Measurements from ENCODE around the gene NDUFAF8.

The NDUFAF8 gene

GRCh38 chr17:81239714-81240555 lies 817 bp downstream of the NDUFAF8 start:
- peak; percentile 48 to 74 for DNase-seq
- Mint-ChIP-seq H3K9me3 (no peaks in the 10 kb centered on the region), H3K4me3 (peak overlapping the region; percentile 94 to 95)

GRCh38 chr17:81240761-81241160 lies 1.6 kb downstream of the NDUFAF8 start:
- peaks cover 57% of the 10 kb centered on the region for H3K4me1 Mint-ChIP-seq
- H3K27ac Mint-ChIP-seq, result peak overlapping the region in 1 of 2 donors; percentile 6
- no peak for ATAC-seq
- DNase-seq, result no peak
- H3K27me3 Mint-ChIP-seq, result no peaks in the 10 kb centered on the region
- peak overlapping the region; percentile 94 to 95 for H3K4me3 Mint-ChIP-seq
- H3K9me3 Mint-ChIP-seq, result no peaks in the 10 kb centered on the region

More at GRCh38 chr17:81239714-81240555, 817 bp downstream of the NDUFAF8 start:
- ATAC-seq, result peak; percentile 21
- Mint-ChIP-seq H3K4me1 (peaks cover 65% of the 10 kb centered on the region), H3K27ac (peak overlapping the region; percentile 96 to 98), H3K27me3 (no peaks in the 10 kb centered on the region)

DNA sequence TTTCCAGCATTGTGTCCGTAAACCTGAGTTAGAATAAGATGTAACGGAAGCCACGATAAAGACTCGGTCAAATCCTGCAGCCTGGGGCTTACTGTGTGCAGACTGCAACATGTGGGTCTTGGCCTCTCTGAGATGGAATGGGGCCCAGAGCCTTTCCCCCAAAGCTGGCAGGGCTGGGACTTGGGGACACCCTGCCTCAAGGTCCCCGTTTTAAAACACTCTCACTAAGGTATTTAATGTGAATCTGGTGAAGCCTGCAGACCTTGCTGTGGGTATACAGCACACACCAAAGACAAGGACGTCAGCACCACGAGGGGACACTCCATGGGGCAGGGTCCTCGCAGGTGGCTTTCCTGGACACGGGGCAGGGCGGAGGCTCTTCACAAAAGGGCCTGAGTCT lies 2.1 kb downstream of the NDUFAF8 start:
- DNase-seq (no peak), ATAC-seq (no peak)
- Mint-ChIP-seq H3K4me3 (peak overlapping the region; percentile 94 to 95), H3K9me3 (no peaks in the 10 kb centered on the region), H3K27me3 (no peaks in the 10 kb centered on the region), H3K27ac (peak overlapping the region in 1 of 2 donors; percentile 81), H3K4me1 (peaks cover 52% of the 10 kb centered on the region)

- Mint-ChIP-seq H3K9me3 (no peaks in the 10 kb centered on the region), H3K4me1 (peaks cover 46% of the 10 kb centered on the region), H3K4me3 (peak overlapping the region in 1 of 2 donors; percentile 94), H3K27ac (peak overlapping the region in 1 of 2 donors; percentile 82), H3K27me3 (no peaks in the 10 kb centered on the region)
- DNase-seq (peak; percentile 77 to 81), ATAC-seq (peak; percentile 21)
Measured at GRCh38 chr17:81241648-81242420, 2.7 kb downstream of the NDUFAF8 start.

DNA sequence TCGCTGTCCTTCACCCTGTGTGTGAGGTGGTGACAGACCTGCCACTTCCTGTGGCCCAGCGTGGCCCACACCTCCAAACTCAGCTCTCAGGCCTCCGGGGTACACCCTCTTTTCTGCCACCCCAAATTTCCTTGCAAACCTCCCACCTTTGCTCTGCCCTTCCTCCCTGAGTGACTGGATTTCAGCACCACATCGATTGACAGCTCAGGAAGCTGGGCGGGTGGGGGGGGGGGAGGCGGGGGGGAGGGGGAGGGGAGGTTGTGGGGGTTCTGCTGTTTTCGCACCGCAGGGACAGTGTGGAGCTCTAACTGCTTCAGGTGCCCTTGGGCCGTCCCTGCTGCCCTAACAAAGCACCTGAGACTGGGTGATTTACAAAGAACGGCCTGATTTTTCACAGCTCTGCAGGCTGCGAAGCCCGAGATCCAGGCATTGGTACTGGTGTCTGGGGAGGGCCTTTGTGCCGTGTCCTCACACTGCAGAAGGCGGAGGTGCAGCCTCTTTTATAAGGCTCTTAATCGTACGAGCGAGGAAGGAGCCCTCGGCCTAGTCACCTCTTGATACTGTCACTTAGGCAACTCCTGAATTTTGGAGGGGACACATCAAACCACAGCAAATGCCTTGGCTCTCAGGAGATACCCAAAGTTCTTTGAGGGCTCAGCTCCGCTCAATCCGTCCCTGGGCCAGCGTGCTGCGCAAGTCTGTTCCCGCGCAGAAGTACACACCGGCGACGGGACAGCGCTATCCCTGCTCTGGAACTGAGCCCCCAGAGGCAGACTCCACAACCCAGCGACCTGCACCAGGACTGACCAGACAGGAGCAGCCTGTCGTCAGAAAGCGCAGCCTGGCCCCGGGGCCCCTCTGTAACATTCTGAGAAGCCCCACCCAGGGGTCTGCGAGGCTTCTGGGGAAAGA lies 3.6 kb downstream of the NDUFAF8 start:
- H3K4me1 Mint-ChIP-seq, result peaks cover 38% of the 10 kb centered on the region
- H3K27me3 Mint-ChIP-seq, result no peaks in the 10 kb centered on the region
- DNase-seq (no peak), ATAC-seq (no peak)
- H3K4me3 Mint-ChIP-seq, result peak overlapping the region in 1 of 2 donors; percentile 29
- no peaks in the 10 kb centered on the region for H3K9me3 Mint-ChIP-seq
- peak overlapping the region in 1 of 2 donors; percentile 82 for H3K27ac Mint-ChIP-seq

GRCh38 chr17:81243333-81243664 lies 4.2 kb downstream of the NDUFAF8 start:
- H3K4me1 Mint-ChIP-seq, result peaks cover 34% of the 10 kb centered on the region
- no peak overlapping the region for H3K4me3 Mint-ChIP-seq
- no peaks in the 10 kb centered on the region for H3K9me3 Mint-ChIP-seq
- H3K27me3 Mint-ChIP-seq, result no peaks in the 10 kb centered on the region
- no peak for ATAC-seq
- no peak overlapping the region for H3K27ac Mint-ChIP-seq
- DNase-seq, result no peak

DNA sequence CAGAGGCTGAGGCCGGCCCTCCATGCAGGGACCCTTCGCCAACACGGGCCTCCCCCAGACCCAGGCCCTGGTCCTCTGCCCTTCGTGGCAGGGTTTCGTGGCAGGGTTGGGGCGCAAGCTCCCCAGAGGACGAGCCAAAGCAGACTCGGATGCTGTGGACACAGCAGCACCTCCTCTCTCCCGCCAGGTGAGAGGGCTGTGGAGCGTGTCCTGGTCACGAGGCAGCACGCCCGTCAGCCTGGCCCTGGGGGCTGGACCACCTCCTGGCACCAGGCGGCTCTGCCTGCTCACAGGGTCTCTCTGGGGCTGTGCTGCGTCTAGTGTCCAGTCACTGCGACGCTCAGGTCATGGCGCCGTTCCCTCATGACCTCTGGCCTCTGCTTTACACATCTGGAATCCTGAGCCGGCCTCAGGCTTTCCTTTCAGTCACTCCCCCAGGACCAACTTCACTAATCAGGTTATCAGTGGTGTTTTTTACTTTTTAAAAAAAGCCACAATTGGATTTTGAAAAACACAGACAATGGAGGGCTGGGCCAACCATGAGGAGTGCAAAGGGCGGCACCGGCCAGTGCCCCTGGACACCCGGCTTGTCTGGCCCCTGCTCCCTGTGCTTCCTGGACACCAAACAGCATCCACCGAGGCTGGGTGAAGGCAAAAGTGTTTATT lies 5.4 kb downstream of the NDUFAF8 start:
- DNase-seq (no peak), ATAC-seq (no peak)
- H3K4me3 Mint-ChIP-seq, result no peak overlapping the region
- H3K27ac Mint-ChIP-seq, result peak overlapping the region; percentile 43 to 74
- no peaks in the 10 kb centered on the region for H3K9me3 Mint-ChIP-seq
- no peaks in the 10 kb centered on the region for H3K27me3 Mint-ChIP-seq
- H3K4me1 Mint-ChIP-seq, result peaks cover 34% of the 10 kb centered on the region

DNA sequence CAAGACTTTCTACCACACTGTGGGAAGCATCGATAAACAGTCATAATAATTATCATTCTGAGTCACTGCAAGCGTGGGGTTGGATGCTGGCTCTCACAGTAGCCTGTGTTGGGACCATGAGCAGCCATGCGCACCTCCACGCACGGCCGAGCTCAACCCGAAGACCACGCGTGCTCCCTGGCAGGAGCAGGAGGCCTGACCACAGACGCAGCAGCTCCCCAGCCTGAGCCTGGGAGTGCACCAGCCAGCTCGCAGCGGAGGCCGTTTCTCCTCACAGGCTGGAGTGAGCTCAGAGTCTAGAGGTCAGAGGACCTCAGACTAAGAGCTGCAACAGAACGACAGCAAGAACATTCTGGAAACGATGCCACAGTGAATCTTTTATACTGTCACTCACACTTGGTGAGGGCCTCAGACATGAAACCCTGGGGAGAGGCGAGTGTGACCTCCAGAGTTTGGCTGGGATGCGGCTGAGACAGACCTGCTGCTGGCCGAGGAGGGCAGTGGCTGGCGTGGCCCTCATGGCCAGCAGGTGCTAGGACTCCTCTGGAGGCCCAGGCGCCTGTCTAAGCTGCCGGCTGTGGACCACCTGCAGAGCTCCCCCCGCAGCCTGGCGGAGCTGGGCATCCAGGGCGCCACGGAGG lies 6.0 kb downstream of the NDUFAF8 start:
- Mint-ChIP-seq H3K27me3 (no peaks in the 10 kb centered on the region), H3K4me3 (no peak overlapping the region), H3K4me1 (peaks cover 30% of the 10 kb centered on the region), H3K9me3 (no peaks in the 10 kb centered on the region), H3K27ac (peak overlapping the region in 1 of 2 donors; percentile 74)
- DNase-seq (no peak), ATAC-seq (peak; percentile 29)

DNA sequence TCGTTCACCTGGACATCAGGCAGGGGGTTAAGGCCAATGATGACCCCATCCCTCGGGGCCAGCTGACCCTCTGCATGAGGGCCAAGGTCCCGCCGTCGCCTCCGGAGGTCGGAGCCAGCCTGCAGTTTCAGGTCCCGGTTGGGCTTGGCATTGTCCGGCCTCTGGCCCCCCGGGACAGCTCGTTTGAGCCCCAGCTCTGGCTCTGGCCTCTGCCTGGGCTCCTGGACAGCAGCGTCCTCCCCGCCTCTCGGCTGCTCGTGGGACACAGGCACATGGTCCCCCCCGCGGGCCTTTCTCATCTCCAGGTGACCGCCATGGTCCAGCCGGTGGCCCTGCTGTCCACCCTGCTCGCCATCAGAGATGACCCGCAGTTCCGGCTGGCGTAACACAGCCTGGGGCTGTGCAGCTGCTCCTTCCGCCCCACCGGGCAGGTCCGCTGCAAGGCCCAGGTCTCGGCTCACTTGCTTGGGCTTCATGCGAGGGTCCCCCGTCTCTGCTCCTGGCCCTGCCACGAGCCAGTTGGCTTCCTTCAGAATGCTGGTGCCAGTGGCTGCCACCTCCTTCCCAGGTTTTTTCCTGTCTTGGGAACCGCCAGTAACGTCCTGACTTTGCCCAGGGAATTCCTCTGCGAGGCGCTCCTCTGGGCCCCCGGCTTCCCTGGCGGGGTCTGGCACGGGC lies 6.7 kb downstream of the NDUFAF8 start:
- no peaks in the 10 kb centered on the region for H3K9me3 Mint-ChIP-seq
- no peak overlapping the region for H3K27ac Mint-ChIP-seq
- no peaks in the 10 kb centered on the region for H3K27me3 Mint-ChIP-seq
- DNase-seq (no peak), ATAC-seq (no peak)
- H3K4me1 Mint-ChIP-seq, result peaks cover 29% of the 10 kb centered on the region
- H3K4me3 Mint-ChIP-seq, result no peak overlapping the region

GRCh38 chr17:81246343-81246670 lies 7.2 kb downstream of the NDUFAF8 start:
- H3K9me3 Mint-ChIP-seq, result no peaks in the 10 kb centered on the region
- H3K27me3 Mint-ChIP-seq, result no peaks in the 10 kb centered on the region
- H3K4me3 Mint-ChIP-seq, result no peak overlapping the region
- ATAC-seq, result no peak
- H3K27ac Mint-ChIP-seq, result no peak overlapping the region
- peaks cover 29% of the 10 kb centered on the region for H3K4me1 Mint-ChIP-seq
- DNase-seq, result no peak

DNA sequence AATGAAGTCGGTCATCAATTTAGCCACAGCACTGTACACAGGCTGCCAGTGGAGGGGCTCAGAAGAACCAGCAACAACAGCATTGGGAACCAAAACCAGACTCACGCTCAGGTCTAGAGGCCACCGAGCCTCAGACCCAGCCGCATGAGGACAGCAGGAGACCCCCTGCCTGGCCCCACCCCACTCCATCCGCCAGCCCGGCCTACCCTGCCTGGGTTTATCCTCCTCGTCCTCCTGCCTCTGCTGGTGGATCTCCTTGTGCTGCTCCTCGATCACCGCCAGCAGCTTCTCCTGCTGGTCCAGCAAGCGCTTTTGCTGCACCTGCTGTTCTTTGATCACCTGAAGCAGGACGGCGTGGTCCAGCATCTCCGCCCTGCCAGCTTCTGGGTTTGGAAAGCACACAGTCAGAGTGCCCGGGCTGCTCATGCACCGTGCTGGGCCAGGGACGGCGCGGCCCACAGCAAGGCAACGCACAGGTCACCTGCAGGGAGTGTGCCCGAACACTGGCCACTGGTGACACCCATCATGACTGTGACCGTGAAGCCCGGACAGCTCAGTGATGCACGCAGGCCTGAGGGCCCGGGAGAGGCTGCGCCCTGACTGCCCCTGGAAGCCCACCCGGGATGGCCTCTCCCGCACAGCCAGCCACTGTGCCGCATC lies 7.7 kb downstream of the NDUFAF8 start:
- no peaks in the 10 kb centered on the region for H3K27me3 Mint-ChIP-seq
- no peak overlapping the region for H3K4me3 Mint-ChIP-seq
- no peaks in the 10 kb centered on the region for H3K9me3 Mint-ChIP-seq
- ATAC-seq (no peak), DNase-seq (no peak)
- peak overlapping the region in 1 of 2 donors; percentile 97 for H3K27ac Mint-ChIP-seq
- H3K4me1 Mint-ChIP-seq, result peaks cover 29% of the 10 kb centered on the region

GRCh38 chr17:81247339-81247990 lies 8.3 kb downstream of the NDUFAF8 start:
- no peak for ATAC-seq
- H3K4me1 Mint-ChIP-seq, result peaks cover 29% of the 10 kb centered on the region
- peak overlapping the region in 1 of 2 donors; percentile 76 for H3K27ac Mint-ChIP-seq
- DNase-seq, result no peak
- no peaks in the 10 kb centered on the region for H3K9me3 Mint-ChIP-seq
- H3K27me3 Mint-ChIP-seq, result no peaks in the 10 kb centered on the region
- H3K4me3 Mint-ChIP-seq, result no peak overlapping the region

DNA sequence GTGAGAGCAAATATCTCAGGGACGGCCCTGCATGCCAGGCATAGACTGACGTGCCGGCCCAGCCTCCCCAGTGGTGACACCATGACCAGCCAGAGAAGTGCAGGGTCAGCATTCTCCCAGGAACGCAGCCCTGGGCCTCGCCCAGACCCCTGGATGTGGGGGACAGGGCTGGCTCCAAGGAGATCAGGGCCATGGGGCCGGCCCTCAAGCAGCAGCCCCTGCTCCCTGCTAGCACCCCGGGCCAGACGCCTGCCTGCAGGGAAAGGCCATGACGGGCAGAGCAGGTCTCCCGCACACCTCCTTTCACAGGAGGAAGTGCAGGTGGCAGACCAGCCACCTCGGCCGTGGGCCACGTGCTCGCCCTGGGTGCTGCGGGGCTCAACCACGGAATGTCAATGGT lies 9.5 kb downstream of the NDUFAF8 start:
- ATAC-seq (no peak), DNase-seq (no peak)
- no peak overlapping the region for H3K27ac Mint-ChIP-seq
- H3K9me3 Mint-ChIP-seq, result no peaks in the 10 kb centered on the region
- no peak overlapping the region for H3K4me3 Mint-ChIP-seq
- no peaks in the 10 kb centered on the region for H3K27me3 Mint-ChIP-seq
- H3K4me1 Mint-ChIP-seq, result peaks cover 38% of the 10 kb centered on the region

Data from stimulated activated naive CD8-positive, alpha-beta T cell treated with anti-CD3 and anti-CD28 coated beads, Interleukin-15, amount 100 ng/mL, for 72 hours (primary cell).